ENCODE data around the gene ZFP90. TPM values are rescaled to one million over a fixed set of nuclear protein-coding genes. Genes with fewer than 3 reads are reported as not detected.

ZFP90 gene
- total RNA-seq, 1 experiment from 2014 or later = 12.8 TPM

- no peak overlapping the region for H2BK120ac ChIP-seq (ENCODE audit: low read depth, low read length, poor library complexity, severe bottlenecking)
- H4K20me1 ChIP-seq (ENCODE audit: control insufficient read depth, insufficient read depth, insufficient read length) = no peaks in the 10 kb centered on the region
- H3K27ac Mint-ChIP-seq = no peak overlapping the region
- no peak overlapping the region for H4K8ac ChIP-seq (replicated peaks; ENCODE audit: insufficient read length, low read depth, low read length)
- no peak overlapping the region for H3K4me3 Mint-ChIP-seq
- H2BK20ac ChIP-seq (ENCODE audit: low read depth, low read length, poor library complexity, severe bottlenecking) = no peak overlapping the region
- H3K27me3 ChIP-seq (ENCODE audit: insufficient read depth, low read length) = no peaks in the 10 kb centered on the region
- no peak overlapping the region for H3K27ac ChIP-seq (ENCODE audit: insufficient read length, low read depth, low read length)
- no peak overlapping the region for H3K18ac ChIP-seq (ENCODE audit: insufficient read length, low read depth, low read length)
- no peak overlapping the region for H4K5ac ChIP-seq (ENCODE audit: insufficient read length, low read depth, low read length)
- no peak overlapping the region for H3K4ac ChIP-seq (ENCODE audit: low read depth, low read length)
- no peak overlapping the region for H3K56ac ChIP-seq (ENCODE audit: insufficient read length, low read depth, low read length)
- H3T11ph ChIP-seq (ENCODE audit: low read length) = no peak overlapping the region
- H3K27me3 Mint-ChIP-seq (ENCODE audit: low read depth) = peaks cover 6% of the 10 kb centered on the region; the same call in 1 of the 2 replicates
- no CpG with 5 or more reads among the region's 2 CpGs for WGBS (ENCODE audit: extremely low coverage, insufficient read length, low lambda C conversion rate)
- no peak overlapping the region for H3K4me2 ChIP-seq (ENCODE audit: insufficient read depth, insufficient read length, low read length)
- no peak overlapping the region for H3K14ac ChIP-seq (ENCODE audit: insufficient read depth, low read length)
- H2BK12ac ChIP-seq (ENCODE audit: insufficient read length, low read depth, low read length) = no peak overlapping the region
- no peaks in the 10 kb centered on the region for H3K4me1 Mint-ChIP-seq
- H2BK15ac ChIP-seq (ENCODE audit: low read depth, low read length) = no peak overlapping the region
- no peaks in the 10 kb centered on the region for H3K23me2 ChIP-seq (ENCODE audit: insufficient read length, low read depth, low read length, poor library complexity, severe bottlenecking)
- H2BK5ac ChIP-seq (ENCODE audit: insufficient read length, low read length) = no peak overlapping the region
- DNase-seq = no peak
- no peaks in the 10 kb centered on the region for H3K4me1 ChIP-seq (ENCODE audit: insufficient read depth, low read length)
- TF ChIP-seq, protein P1, sequence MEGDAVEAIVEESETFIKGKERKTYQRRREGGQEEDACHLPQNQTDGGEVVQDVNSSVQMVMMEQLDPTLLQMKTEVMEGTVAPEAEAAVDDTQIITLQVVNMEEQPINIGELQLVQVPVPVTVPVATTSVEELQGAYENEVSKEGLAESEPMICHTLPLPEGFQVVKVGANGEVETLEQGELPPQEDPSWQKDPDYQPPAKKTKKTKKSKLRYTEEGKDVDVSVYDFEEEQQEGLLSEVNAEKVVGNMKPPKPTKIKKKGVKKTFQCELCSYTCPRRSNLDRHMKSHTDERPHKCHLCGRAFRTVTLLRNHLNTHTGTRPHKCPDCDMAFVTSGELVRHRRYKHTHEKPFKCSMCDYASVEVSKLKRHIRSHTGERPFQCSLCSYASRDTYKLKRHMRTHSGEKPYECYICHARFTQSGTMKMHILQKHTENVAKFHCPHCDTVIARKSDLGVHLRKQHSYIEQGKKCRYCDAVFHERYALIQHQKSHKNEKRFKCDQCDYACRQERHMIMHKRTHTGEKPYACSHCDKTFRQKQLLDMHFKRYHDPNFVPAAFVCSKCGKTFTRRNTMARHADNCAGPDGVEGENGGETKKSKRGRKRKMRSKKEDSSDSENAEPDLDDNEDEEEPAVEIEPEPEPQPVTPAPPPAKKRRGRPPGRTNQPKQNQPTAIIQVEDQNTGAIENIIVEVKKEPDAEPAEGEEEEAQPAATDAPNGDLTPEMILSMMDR (conservative IDR thresholded peaks at IDR 0.05) = no peak
- H3K36me3 Mint-ChIP-seq (ENCODE audit: insufficient read depth in 1 of 3, low read depth in 3 of 3) = peaks cover 24 to 32% (median 31%) of the 10 kb centered on the region in 3 experiments
- H4K91ac ChIP-seq (ENCODE audit: insufficient read length, low read depth, low read length) = no peak overlapping the region
- no peak overlapping the region for H3K9ac ChIP-seq (ENCODE audit: extremely low read depth, insufficient read length, low read length)
- H3K9me3 ChIP-seq (ENCODE audit: control insufficient read depth, low read depth, low read length) = peaks cover 31% of the 10 kb centered on the region
- H2AFZ ChIP-seq (ENCODE audit: low read length) = no peak overlapping the region
- peaks cover 65 to 71% of the 10 kb centered on the region in 2 experiments for H3K9me3 Mint-ChIP-seq
- no peak overlapping the region for H3K23ac ChIP-seq (ENCODE audit: insufficient read length, low read depth, low read length)
- H3K79me2 ChIP-seq (ENCODE audit: insufficient read depth, low read length) = no peaks in the 10 kb centered on the region
- H2AK5ac ChIP-seq (ENCODE audit: insufficient read length, low read length) = no peak overlapping the region
- no peaks in the 10 kb centered on the region for H3K79me1 ChIP-seq (ENCODE audit: insufficient read depth, low read depth, low read length, poor library complexity, severe bottlenecking)
Observed at GRCh38 chr16:68577352-68577853, 38.3 kb downstream of the ZFP90 start.

Measured in H9 (cell line).